Measurements from ENCODE around the gene KCNG1.

GRCh38 chr20:50981714-50982048 is 41.2 kb downstream of the KCNG1 start:
- TF ChIP-seq CTCF (conservative IDR thresholded peaks at IDR 0.05; ENCODE audit: low read length) (peak; percentile 9; the same call in 1 of the 2 replicates), EZH2phosphoT487 (IDR thresholded peaks at IDR 0.05; ENCODE audit: borderline replicate concordance) (no peak)
